Fibroblast of gingiva (primary cell): ENCODE data around the gene TSEN34.
A peak's percentile ranks its signal among the peaks of the same experiment; 100 is the strongest.
"Not testable (repeated sequence)": the region's sequence is repeated elsewhere in the genome, so short reads cannot be mapped to it uniquely, and the experiment has no call there.

Source experiments
- DNase-seq: peaks from one replicate; pipeline ENCODE4 v3.0.0-alpha.2; 2011; ENCODE audit warnings: low read depth

TSEN34 gene

GRCh38 chr19:54160854-54161253, 30.3 kb upstream of the TSEN34 start:
- DNase-seq, result no peak

DNA sequence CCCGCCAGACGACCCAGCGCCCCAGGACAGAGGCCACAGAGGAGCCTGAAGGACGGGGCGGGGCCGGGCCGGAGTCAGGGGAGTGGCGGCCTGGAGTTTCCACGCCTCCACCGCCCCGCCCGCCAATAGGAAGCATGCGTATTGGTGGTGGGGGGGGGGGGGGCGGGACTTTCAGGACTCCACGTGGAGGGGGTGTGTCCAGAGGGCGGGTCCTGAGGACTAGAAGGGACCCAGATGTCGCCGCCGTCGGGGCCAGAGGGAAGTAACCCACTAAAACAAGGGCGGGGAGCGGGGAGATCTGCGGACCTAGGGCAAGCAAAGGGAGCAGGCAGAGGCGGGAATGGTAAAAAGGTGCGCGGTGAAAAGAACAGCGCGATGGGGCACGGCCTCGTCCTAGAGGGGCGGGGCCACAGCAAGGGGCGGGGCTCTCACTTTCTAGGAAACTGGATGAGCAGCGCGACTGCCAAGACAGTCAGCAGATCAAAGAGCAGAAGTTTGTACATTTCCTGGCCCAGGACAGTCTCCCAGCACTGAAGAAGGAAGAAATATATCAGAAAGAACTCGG, 28.8 kb upstream of the TSEN34 start:
- peak; percentile 51 for DNase-seq

GRCh38 chr19:54162884-54163283, 28.2 kb upstream of the TSEN34 start:
- no peak for DNase-seq

- DNase-seq, result peak; percentile 22
These were observed 26.6 kb upstream of the TSEN34 start for GRCh38 chr19:54164369-54165068.

DNA sequence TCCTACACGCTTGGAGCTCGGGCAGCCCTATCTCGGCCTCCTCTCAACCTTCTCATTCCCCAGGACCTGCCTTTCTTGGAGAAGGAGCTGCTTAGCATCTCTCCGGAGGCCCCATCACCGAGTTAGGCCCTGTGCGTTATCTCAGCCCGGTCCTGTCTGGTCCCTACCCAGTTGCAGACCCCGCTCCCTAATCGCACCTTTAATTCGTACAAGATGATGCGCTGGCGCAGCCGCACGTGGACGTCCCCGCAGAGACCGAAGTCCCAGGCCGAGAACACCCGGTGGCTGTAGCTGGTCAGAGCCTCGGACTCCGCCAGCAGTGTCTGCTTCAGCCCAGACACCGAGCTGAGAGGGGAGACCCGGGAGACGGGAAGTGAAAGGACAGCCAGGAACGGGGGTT, 25.9 kb upstream of the TSEN34 start:
- no peak for DNase-seq

GRCh38 chr19:54168174-54168917, 22.8 kb upstream of the TSEN34 start:
- peak; percentile 70 for DNase-seq

DNA sequence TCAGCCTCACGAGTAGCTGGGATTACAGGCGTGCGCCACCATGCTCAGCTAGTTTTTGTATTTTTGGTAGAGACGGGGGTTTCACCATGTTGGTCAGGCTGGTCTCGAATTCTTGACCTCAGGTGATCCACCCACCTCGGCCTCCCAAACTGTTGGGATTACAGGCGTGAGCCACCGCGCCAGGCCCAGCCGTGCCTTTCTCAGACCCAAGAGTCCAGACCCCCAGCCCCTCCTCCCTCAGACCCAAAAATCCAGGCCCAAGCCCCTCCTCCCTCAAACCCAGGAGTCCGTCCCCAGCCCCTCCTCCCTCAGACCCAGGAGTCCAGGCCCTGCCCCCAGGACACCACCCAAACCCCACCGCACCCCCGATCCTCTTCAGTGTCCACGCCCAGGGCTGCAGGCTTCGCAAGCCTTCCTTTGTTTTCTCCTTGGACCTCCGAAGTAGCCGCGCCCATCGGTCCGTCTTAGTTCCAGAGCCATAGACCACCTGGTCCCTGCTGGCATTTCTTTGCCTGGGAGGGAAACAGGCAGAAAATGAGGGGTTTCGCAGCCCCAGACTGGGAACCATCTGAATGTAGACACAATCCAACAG, 21.9 kb upstream of the TSEN34 start:
- DNase-seq, result no peak

DNA sequence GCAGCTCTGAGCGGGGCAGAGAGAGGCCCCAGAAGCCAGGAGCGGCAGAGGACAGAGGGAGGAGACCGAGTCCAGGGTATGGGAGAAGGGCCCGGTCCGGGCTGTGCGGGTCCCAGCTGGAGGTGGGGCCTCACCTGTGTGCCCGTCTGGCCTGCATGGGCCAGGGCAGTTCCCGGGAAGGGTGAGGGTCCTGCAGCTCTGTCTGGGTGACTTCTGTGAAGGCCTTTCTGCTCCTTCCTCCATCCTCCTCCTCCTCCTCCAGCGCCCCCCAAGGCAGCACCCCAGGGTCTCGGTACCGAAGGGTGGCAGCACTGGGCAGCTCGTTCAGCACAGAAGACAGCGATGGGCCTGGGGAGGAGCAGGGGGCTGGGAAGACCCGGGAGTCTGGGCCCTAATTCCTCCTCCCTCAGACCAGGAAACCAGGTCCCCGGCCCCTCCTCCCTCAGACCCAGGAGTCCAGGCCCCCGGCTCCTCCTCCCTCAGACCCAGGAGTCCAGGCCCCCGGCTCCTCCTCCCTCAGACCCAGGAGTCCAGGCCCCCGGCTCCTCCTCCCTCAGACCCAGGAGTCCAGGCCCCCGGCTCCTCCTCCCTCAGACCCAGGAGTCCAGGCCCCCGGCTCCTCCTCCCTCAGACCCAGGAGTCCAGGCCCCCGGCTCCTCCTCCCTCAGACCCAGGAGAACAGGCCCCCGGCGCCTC, 19.2 kb upstream of the TSEN34 start:
- not testable (repeated sequence) for DNase-seq

GRCh38 chr19:54172471-54173358, 18.4 kb upstream of the TSEN34 start, which contains the start of gene TMC4:
TSS of gene TMC4 (minus strand) at chr19:54173160. CDS start at chr19:54173117, 43 bp downstream.
- no peak for DNase-seq

DNA sequence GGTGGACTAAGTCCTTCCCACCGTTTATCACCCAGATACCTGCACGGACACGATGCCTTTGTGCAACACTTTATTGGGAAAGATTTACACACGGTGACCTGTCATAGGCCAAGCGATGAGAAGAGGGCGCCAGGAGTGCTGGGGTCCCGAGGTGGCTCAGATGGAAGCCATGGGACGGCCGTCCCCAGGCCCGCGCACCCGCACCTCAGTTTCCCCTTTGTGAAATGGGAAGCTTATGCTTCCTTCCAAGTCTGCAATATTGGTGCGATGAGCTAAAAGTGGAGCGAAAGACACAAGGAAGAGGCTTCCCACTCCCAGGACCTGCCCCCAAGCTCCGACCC, 17.8 kb upstream of the TSEN34 start:
- no peak for DNase-seq

DNA sequence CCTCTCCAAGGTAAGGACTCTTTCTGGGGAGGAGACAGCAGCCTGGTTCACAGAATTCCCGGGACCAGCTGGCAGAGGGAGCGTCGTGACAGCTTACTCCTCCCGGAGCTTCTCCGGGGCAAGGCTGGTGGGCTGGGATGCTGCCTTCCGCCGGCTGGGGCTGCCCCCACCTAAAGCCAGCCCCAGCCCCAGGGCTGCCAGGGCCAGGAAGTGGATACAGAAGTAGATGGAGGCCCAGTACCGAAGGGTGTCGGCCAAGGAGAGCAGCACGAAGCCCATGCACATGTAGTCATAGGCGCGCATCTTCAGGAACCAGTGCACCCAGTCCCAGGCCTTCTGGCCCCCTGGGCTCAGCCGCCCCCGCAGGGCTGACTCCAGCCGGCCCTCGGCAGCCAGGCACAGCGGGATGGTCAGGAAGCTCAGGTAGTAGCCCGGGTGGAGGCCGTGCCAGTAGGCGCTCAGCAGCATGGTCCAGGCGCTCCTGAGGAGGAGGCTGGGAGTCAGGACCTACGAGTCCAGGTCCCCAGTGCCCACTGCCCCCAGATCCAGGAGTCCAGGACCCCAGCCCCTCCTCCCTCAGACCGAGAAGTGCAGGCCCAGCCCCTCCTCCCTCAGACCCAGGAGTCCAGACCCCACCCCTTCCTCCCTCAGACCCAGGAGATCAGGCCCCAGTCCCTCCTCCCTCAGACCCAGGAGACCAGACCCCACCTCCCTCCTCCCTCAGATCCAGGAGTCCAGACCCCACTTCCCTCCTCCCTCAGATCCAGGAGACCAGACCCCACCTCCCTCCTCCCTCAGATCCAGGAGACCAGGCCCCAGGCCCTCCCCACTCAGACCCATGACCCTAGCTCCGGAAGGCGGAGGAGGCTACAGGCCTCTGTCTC, 16.9 kb upstream of the TSEN34 start:
- no peak for DNase-seq

DNA sequence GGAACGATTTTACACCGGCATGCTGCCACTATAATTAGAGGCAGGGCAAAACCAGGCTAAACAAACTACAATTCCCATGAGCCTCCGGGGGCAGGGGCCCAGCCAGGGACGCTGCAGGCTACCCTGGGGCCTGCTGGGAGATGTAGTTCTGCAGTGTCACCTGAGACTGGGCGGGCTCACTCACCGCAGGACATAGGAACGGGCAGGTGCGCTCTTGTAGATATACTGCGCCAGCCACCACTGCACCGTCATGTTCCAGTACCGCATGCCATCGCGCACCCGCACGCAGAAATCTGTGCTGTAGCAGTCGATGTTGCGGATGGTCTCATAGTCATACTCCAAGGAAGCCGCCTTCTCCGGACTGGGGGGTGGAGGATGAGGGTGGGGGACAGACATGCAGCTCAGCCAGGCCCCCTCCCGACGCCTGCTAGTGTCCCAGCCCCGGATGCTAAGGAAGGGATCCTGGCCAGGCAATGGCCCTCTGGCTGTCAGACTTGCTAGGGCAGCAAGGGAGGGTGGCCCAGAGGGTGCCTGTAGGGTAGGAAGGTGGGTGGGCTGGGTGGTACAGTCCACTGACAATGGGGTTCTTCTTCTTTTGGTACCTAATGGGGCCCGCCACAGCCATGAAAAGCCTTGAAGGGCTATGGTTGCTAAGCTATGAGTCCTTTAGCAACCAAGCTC, 12.4 kb upstream of the TSEN34 start:
- DNase-seq, result no peak

DNA sequence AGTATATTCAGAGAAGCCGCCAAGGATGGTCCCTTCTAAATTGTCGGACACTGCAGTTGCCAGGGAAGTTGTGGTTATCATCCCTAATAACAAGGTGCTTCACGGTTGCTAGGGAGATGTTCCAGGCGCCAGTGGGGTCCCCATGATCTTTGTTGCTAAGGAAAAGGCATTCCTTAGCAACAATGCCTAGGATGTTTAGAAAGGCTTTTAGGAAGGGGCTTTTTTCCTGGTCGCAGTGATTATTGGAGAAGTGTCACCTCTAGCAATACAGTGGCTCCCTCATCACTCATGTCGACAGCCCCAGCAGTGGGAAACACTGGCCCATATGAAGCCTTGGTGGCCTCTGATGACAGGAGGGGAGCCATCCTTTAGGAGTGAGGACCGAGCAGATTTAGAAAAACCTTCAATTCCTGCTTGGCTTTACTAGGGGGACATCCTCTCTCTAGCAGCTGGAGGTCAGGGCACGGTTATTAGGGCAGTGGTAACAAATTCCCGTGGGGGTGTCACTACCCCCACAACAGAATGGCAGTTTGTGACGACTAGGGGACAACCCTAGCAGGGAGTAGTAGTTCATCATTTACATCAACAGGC, 11.8 kb upstream of the TSEN34 start:
- no peak for DNase-seq

GRCh38 chr19:54179921-54180461, 11.1 kb upstream of the TSEN34 start:
- peak; percentile 31 for DNase-seq

- no peak for DNase-seq
These were observed 10.4 kb upstream of the TSEN34 start for GRCh38 chr19:54180691-54181091.

DNA sequence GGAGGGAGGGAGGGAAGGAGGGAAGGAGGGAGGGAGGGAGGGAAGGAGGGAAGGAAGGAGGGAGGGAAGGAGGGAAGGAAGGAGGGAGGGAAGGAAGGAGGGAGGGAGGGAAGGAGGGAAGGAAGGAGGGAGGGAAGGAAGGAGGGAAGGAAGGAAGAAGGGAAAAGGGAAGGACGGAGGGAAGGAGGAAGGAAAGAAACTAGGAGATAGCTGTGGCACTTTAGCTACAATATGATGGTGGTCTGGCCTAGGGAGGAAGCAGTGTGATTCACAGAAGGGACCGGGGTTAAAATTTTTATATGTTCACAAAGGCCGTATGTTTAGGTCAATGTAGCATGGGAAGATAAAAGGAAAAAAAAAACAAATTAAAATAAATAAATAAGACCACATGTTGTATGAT, 9.2 kb upstream of the TSEN34 start:
- DNase-seq, result not testable (repeated sequence)

DNA sequence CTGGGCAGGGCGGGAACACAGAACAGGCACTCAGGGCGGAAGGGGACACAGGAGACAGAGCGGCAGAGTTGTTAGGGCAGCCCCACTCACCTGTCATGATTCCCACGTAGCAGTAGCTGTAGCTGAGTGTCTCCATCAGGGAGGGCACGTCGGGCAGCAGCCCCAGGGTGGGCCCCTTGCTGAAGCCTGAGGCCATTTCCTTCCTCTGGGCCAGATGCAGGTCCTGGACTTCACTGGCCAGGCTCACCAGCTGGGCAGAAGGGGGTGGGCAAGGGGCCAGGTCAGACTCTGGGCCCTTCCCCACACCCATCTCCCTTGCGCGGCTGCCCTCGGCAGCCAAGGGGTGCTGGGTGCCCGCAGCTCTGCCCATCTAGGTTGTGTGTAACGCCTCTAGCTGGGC, 7.7 kb upstream of the TSEN34 start:
- no peak for DNase-seq

- DNase-seq, result no peak
These were observed 4.8 kb upstream of the TSEN34 start for GRCh38 chr19:54186351-54186750.

DNA sequence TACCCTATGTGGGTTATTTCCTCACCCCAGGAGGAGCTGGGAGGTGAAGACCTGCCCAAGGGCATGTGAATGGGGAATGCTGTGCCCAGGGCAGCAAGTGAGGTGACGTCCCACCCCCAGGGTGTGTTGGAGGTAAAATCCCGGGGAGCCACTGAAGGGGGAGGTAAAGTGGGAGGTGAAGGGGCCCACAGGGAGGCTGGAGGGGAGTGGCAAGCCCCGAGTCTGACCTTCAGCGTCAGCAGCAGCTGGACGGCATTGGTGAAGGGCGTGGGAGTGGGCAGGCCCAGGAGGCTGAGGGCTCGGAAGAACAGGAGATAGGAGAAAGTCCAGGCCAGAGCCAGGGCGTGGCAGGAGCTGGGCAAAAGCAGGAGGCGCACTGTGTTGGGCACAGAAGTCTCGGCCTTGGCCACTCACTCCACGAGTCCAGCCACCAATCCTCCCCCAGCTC, 4.2 kb upstream of the TSEN34 start:
- DNase-seq, result no peak
